Measurements from ENCODE around the gene CYP46A1. TPM values are rescaled to one million over a fixed set of nuclear protein-coding genes. Genes with fewer than 3 reads are reported as not detected.

Gene CYP46A1
- total and polyA plus RNA-seq, 2 donors (not counting 1 experiment from before 2014, with no cell fraction given) = 0.11 to 0.33 TPM

DNA sequence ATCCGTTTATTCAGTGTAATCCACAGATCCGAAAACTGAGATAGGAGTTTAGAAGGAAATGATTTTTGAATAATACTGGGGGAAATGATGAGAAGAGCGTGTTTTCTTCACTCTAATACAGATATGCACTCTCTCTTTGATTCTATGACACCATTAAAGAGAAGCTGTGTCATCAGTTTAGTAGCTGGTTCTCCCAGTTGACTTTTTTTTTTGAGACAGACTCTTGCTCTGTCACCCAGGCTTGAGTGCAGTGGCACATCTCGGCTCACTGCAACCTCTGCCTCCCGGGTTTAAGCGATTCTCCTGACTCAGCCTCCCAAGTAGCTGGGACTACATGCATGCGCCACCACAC is 60.8 kb downstream of the CYP46A1 start:
- no peak for TF ChIP-seq EZH2 (IDR thresholded peaks at IDR 0.05; ENCODE audit: low read length, missing control alignments)
- TF ChIP-seq, protein P1, sequence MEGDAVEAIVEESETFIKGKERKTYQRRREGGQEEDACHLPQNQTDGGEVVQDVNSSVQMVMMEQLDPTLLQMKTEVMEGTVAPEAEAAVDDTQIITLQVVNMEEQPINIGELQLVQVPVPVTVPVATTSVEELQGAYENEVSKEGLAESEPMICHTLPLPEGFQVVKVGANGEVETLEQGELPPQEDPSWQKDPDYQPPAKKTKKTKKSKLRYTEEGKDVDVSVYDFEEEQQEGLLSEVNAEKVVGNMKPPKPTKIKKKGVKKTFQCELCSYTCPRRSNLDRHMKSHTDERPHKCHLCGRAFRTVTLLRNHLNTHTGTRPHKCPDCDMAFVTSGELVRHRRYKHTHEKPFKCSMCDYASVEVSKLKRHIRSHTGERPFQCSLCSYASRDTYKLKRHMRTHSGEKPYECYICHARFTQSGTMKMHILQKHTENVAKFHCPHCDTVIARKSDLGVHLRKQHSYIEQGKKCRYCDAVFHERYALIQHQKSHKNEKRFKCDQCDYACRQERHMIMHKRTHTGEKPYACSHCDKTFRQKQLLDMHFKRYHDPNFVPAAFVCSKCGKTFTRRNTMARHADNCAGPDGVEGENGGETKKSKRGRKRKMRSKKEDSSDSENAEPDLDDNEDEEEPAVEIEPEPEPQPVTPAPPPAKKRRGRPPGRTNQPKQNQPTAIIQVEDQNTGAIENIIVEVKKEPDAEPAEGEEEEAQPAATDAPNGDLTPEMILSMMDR (conservative IDR thresholded peaks at IDR 0.05 in 1 of 2, IDR thresholded peaks at IDR 0.05 in 1 of 2; ENCODE audit: low read depth in 1 of 2, low read length in 2 of 2) = no peak
- H3K9me3 ChIP-seq (ENCODE audit: control insufficient read depth, insufficient read depth, low read depth, low read length) = no peaks in the 10 kb centered on the region
- H3K27ac ChIP-seq (ENCODE audit: insufficient read depth, low read length) = peak overlapping the region; percentile 45
- no peaks in the 10 kb centered on the region for H4K20me1 ChIP-seq (ENCODE audit: control insufficient read depth, extremely low read depth, insufficient read depth, low read length)
- peak overlapping the region; percentile 18 for H3K4me2 ChIP-seq (ENCODE audit: extremely low read depth, insufficient read depth, low read length)
- no peaks in the 10 kb centered on the region for H3K79me2 ChIP-seq (ENCODE audit: control insufficient read depth, insufficient read depth, low read length)
- H3K4me3 ChIP-seq (replicated peaks in 1 of 4; ENCODE audit: control extremely low read depth in 1 of 4, insufficient read depth in 1 of 4, low read depth in 3 of 4, low read length in 4 of 4) = no peak overlapping the region
- H3K9ac ChIP-seq (ENCODE audit: insufficient read depth, low read length) = no peak overlapping the region
- no peak overlapping the region for H2AFZ ChIP-seq (ENCODE audit: low read length)
- peaks cover 21% of the 10 kb centered on the region for H3K4me1 ChIP-seq (ENCODE audit: control insufficient read depth, extremely low read depth, insufficient read depth, low read length)
- H3K36me3 ChIP-seq (ENCODE audit: control insufficient read depth, insufficient read depth, low read length) = no peaks in the 10 kb centered on the region
- no peaks in the 10 kb centered on the region for H3K27me3 ChIP-seq (ENCODE audit: control insufficient read depth, insufficient read depth, low read length)
- DNase-seq (ENCODE audit: low read depth in 2 of 2) = no peak

DNA sequence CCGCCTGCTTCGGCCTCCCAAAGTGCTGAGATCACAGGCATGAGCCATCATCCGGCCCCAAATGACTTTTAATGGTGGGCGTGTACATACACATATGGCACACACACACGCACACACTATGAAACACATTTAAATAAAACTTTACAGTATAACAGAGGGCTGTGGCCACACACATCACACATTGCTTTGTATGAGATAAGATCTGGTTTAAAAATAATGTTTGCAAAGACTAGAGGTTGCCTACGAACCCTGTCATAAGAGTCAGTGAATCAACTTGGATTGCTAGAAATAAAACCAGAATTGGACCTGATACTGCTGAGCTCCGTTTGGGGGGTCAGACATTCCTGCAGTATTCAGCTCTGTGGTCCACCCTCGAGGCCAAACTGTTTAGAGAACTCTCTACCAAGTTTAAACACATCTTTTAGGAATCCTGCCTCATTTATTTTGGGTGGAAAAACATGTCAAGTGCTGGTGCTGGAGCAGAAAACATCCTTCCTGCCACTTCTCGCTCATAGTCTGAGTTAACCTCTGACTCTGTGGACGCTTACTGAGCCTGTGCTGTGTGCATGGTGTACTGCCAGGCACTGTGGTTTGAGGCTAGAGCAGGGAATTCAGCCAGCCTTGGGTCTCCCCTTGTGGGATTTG is 61.3 kb downstream of the CYP46A1 start:
- H3K27me3 ChIP-seq (ENCODE audit: control insufficient read depth, insufficient read depth, low read length) = no peaks in the 10 kb centered on the region
- H3K9me3 ChIP-seq (ENCODE audit: control insufficient read depth, insufficient read depth, low read depth, low read length) = no peaks in the 10 kb centered on the region
- TF ChIP-seq, protein P1 (conservative IDR thresholded peaks at IDR 0.05 in 1 of 2, IDR thresholded peaks at IDR 0.05 in 1 of 2; ENCODE audit: low read depth in 1 of 2, low read length in 2 of 2) = no peak
- no peak for TF ChIP-seq EZH2 (IDR thresholded peaks at IDR 0.05; ENCODE audit: low read length, missing control alignments)
- no peaks in the 10 kb centered on the region for H4K20me1 ChIP-seq (ENCODE audit: control insufficient read depth, extremely low read depth, insufficient read depth, low read length)
- peak overlapping the region; percentile 45 for H3K27ac ChIP-seq (ENCODE audit: insufficient read depth, low read length)
- DNase-seq (ENCODE audit: low read depth in 2 of 2) = peak; percentile 95 to 97
- peak overlapping the region; percentile 10 for H3K4me2 ChIP-seq (ENCODE audit: extremely low read depth, insufficient read depth, low read length)
- H3K9ac ChIP-seq (ENCODE audit: insufficient read depth, low read length) = no peak overlapping the region
- H2AFZ ChIP-seq (ENCODE audit: low read length) = no peak overlapping the region
- H3K4me3 ChIP-seq (replicated peaks in 1 of 4; ENCODE audit: control extremely low read depth in 1 of 4, insufficient read depth in 1 of 4, low read depth in 3 of 4, low read length in 4 of 4) = no peak overlapping the region
- H3K79me2 ChIP-seq (ENCODE audit: control insufficient read depth, insufficient read depth, low read length) = no peaks in the 10 kb centered on the region
- no peaks in the 10 kb centered on the region for H3K36me3 ChIP-seq (ENCODE audit: control insufficient read depth, insufficient read depth, low read length)
- H3K4me1 ChIP-seq (ENCODE audit: control insufficient read depth, extremely low read depth, insufficient read depth, low read length) = peaks cover 26% of the 10 kb centered on the region

DNA sequence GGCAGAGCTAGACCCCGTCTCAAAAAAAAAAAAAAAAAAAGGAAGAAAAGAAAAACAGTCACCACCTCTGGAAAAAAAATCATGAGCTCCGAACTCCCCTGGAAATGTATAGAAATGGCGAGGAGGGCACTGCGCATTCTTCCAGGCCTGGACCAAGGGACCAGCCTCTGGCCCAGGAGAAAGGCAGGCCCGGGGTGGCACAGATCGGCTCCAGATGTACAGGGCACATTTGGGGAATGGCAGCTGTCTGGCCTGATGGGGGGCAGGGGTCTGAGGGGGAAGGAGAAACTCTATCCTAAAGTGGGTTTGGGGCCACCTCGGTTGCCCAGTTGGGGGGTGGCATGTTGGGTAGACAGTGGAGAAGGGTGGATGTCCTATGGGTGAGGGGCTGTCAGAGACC is 63.1 kb downstream of the CYP46A1 start:
- no peaks in the 10 kb centered on the region for H4K20me1 ChIP-seq (ENCODE audit: control insufficient read depth, extremely low read depth, insufficient read depth, low read length)
- TF ChIP-seq, protein P1 (conservative IDR thresholded peaks at IDR 0.05 in 1 of 2, IDR thresholded peaks at IDR 0.05 in 1 of 2; ENCODE audit: low read depth in 1 of 2, low read length in 2 of 2) = no peak
- no peak for TF ChIP-seq EZH2 (IDR thresholded peaks at IDR 0.05; ENCODE audit: low read length, missing control alignments)
- no peak overlapping the region for H2AFZ ChIP-seq (ENCODE audit: low read length)
- H3K36me3 ChIP-seq (ENCODE audit: control insufficient read depth, insufficient read depth, low read length) = no peaks in the 10 kb centered on the region
- DNase-seq (ENCODE audit: low read depth in 2 of 2) = no peak
- no peaks in the 10 kb centered on the region for H3K27me3 ChIP-seq (ENCODE audit: control insufficient read depth, insufficient read depth, low read length)
- H3K79me2 ChIP-seq (ENCODE audit: control insufficient read depth, insufficient read depth, low read length) = no peaks in the 10 kb centered on the region
- peaks cover 32% of the 10 kb centered on the region for H3K4me1 ChIP-seq (ENCODE audit: control insufficient read depth, extremely low read depth, insufficient read depth, low read length)
- H3K27ac ChIP-seq (ENCODE audit: insufficient read depth, low read length) = no peak overlapping the region
- no peak overlapping the region for H3K4me2 ChIP-seq (ENCODE audit: extremely low read depth, insufficient read depth, low read length)
- H3K9me3 ChIP-seq (ENCODE audit: control insufficient read depth, insufficient read depth, low read depth, low read length) = no peaks in the 10 kb centered on the region
- H3K9ac ChIP-seq (ENCODE audit: insufficient read depth, low read length) = no peak overlapping the region
- H3K4me3 ChIP-seq (replicated peaks in 1 of 4; ENCODE audit: control extremely low read depth in 1 of 4, insufficient read depth in 1 of 4, low read depth in 3 of 4, low read length in 4 of 4) = no peak overlapping the region
